ENCODE results near the gene NUP160.
"Not testable (repeated sequence)": the region's sequence is repeated elsewhere in the genome, so short reads cannot be mapped to it uniquely, and the experiment has no call there.

NUP160 gene

GRCh38 chr11:47860536-47860935 lies 12.4 kb upstream of the NUP160 start:
- no peak for DNase-seq

- DNase-seq, result no peak
Observed at GRCh38 chr11:47857892-47858543, 9.9 kb upstream of the NUP160 start.

DNA sequence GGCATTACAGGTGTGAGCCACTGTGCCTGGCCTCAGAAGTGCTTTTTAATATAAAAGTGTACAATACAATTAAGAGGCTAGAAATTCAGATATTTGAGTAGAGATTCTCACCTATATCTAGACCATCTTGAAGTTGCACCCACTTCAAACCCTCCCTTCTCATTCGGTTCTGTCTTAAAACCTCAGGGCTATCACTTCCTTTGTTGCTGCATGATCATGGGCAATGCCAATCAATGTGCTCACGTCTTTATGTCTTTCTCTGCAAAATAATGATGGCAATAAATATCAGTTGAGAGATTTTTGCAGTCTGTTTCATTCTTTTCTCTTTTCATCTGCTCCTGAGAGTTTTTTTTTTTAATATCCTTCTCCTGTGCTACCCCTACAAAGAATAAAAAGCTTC lies 9.3 kb upstream of the NUP160 start:
- no peak for DNase-seq

GRCh38 chr11:47856186-47856585 lies 8.0 kb upstream of the NUP160 start:
- DNase-seq, result peak; percentile 51

- DNase-seq, result no peak
Observed at GRCh38 chr11:47854667-47855066, 6.5 kb upstream of the NUP160 start.

- DNase-seq, result no peak
Observed at GRCh38 chr11:47852053-47852452, 3.9 kb upstream of the NUP160 start.

DNA sequence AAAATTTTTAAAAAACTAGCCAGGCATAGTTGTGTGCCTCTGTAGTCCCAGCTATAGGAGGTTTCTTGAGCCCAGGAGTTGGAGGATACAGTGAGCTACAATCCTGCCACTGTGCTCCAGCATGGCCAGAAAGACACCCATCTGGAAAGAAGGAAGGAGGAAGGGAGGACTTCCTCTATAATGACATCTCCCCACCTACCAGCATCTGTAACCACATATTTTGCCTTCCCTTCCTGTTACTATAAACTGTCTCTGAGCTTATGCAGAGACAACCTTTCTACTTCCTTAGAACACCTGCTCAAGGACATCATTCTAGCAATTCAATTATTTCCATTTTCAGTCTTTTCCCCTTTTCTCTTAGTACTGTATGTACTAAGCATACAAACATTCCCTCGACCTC lies 2.2 kb upstream of the NUP160 start:
- no peak for DNase-seq

- no peak for DNase-seq
Observed at GRCh38 chr11:47848700-47849155, 578 bp upstream of the NUP160 start.

GRCh38 chr11:47847537-47847891 lies 636 bp downstream of the NUP160 start:
- no peak for DNase-seq

GRCh38 chr11:47846998-47847397 lies 1.2 kb downstream of the NUP160 start:
- no peak for DNase-seq

GRCh38 chr11:47843361-47844055 lies 4.6 kb downstream of the NUP160 start:
- no peak for DNase-seq

- no peak for DNase-seq
Observed at GRCh38 chr11:47842749-47843148, 5.4 kb downstream of the NUP160 start.

DNA sequence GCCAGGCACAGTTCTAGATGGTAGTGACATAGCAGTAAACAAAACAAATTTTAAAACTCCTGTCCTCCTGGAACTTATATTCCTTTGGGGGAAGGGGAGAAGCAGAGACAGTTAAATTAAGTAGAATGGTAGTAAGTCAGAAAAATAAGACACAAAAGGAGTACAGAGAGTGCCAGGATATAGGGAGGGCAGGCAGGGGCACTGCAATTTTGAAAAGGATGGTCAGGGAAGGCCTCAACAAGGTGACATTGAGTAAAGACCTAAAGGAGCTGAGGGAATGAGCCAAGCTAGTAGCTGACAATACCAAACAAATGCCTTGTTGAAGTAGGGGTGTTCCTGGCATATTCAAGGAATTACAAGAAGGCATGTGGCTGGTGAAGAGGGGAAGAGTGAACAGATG lies 10.2 kb downstream of the NUP160 start:
- DNase-seq, result no peak

GRCh38 chr11:47837292-47837691 lies 10.9 kb downstream of the NUP160 start:
- no peak for DNase-seq

DNA sequence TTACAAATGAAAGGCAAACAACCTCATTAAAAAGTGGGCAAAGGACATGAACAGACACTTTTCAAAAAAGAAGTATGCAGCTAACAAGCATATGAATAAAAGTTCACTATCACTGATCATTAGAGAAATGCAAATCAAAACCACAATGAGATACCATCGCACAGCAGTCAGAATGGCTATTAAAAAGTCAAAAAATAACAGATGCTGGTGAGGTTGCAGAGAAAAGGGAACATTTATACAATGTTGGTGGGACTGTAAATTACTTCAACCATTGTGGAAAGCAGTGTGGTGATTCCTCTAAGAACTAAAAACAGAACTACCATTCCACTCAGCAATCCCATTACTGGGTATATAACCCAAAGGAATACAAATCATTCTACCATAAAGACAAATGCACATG lies 18.1 kb downstream of the NUP160 start:
- not testable (repeated sequence) for DNase-seq

GRCh38 chr11:47828284-47828683 lies 19.9 kb downstream of the NUP160 start:
- no peak for DNase-seq

DNA sequence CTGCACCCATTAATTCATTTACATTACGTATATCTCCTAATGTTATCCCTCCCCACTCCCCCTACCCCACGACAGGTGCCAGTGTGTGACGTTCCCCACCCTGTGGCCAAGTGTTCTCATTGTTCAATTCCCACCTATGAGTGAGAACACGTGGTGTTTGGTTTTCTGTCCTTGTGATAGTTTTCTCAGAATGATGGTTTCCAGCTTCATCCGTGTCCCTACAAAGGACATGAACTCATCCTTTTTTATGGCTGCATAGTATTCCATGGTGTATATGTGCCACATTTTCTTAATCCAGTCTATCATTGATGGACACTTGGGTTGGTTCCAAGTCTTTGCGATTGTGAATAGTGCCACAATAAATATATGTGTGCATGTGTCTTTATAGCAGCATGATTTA lies 25.5 kb downstream of the NUP160 start:
- not testable (repeated sequence) for DNase-seq

DNA sequence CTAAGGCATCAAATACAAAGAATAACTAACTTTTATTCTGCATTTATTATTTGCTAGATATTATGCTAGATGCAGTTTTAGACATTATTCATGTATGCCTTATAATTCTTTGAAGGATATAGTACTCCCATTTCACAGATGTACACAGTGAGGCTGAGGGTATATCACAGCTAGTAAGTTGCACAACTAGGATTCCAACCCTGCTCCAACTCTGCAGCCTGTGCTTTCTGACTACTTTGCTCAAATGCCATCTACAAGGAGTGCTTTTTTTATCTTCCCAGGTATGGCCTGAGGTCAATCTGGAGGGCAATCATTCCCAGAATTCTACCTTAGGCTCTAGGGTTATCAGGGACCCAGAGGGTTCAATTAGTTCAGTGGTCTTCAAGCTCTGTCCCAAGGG lies 28.4 kb downstream of the NUP160 start:
- no peak for DNase-seq

- DNase-seq, result no peak
Observed at GRCh38 chr11:47800759-47801158, 47.4 kb downstream of the NUP160 start.

DNA sequence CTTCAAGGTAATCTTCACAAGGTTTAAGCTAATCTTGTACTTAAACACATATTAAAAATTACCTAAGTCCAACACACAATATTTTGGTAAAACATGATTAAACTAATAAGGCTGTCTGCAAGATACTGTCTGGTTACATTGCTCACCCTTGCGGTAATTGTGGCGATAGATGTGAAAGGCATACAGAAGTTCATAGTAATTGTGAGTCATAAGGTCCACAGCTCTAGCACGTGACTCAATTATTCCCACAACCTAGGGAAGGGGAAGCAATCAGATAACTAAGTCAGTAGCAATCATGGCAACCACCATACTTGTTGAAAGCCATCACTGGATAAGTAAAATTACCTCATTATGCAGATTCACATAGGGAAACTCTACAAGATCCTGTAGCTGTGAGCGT lies 50.5 kb downstream of the NUP160 start:
- DNase-seq, result no peak

- DNase-seq, result no peak
Observed at GRCh38 chr11:47791774-47792430, 56.2 kb downstream of the NUP160 start.

DNA sequence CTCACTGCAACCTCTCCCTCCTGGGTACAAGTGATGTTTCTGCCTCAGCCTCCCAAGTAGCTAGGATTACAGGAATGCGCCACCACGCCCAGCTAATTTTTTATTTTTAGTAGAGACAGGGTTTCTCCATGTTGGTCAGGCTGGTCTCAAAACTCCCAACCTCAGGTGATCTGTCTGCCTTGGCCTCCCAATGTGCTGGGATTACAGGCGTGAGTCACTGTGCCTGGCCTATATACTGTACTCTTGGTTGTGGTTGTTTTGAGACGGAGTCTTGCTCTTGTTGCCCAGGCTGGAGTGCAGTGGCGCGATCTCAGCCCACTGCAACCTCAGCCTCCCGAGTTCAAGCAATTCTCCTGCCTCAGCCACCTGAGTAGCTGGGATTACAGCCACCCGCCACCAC lies 58.1 kb downstream of the NUP160 start:
- not testable (repeated sequence) for DNase-seq

GRCh38 chr11:47788181-47788580 lies 60.0 kb downstream of the NUP160 start:
- no peak for DNase-seq

- no peak for DNase-seq
Observed at GRCh38 chr11:47786373-47786772, 61.8 kb downstream of the NUP160 start.

Measured in NCI-H345 (cell line).